GM19099 (cell line): ENCODE data around the gene ADCK1.

ENCODE experiments used
- POLR2A ChIP-seq: IDR thresholded peaks from 3 replicates; pipeline ENCODE4 v1.6.1; 2011; ENCODE audit warnings: low read depth; ENCODE audit not compliant: insufficient read length; ENCODE audit errors: extremely low read depth

ADCK1 gene

GRCh38 chr14:77799863-77800730 is at the start of gene ADCK1:
Gene ADCK1, plus strand, starts transcription at chr14:77800109. Its CDS starts 18,870 bp downstream, at chr14:77818979.
- TF ChIP-seq POLR2A, result peak; percentile 80

GRCh38 chr14:77752266-77752665 is 47.6 kb upstream of the ADCK1 start:
- TF ChIP-seq POLR2A, result no peak

- TF ChIP-seq POLR2A, result no peak
Observed at GRCh38 chr14:77752799-77753516, 47.0 kb upstream of the ADCK1 start.

GRCh38 chr14:77760381-77761204 is 39.3 kb upstream of the ADCK1 start, which contains the start of gene SNW1:
Gene SNW1, minus strand, starts transcription at chr14:77761156. Its CDS starts 29 bp downstream, at chr14:77761127.
- TF ChIP-seq POLR2A, result peak; percentile 81

GRCh38 chr14:77761205-77761931 is 38.5 kb upstream of the ADCK1 start:
- TF ChIP-seq POLR2A, result no peak

- no peak for TF ChIP-seq POLR2A
Observed at GRCh38 chr14:77763316-77763715, 36.6 kb upstream of the ADCK1 start.

- no peak for TF ChIP-seq POLR2A
Observed at GRCh38 chr14:77763978-77764377, 35.9 kb upstream of the ADCK1 start.

GRCh38 chr14:77782202-77782601 is 17.7 kb upstream of the ADCK1 start:
- TF ChIP-seq POLR2A, result no peak

GRCh38 chr14:77786148-77786547 is 13.8 kb upstream of the ADCK1 start:
- TF ChIP-seq POLR2A, result no peak

GRCh38 chr14:77790566-77791224 is 9.2 kb upstream of the ADCK1 start:
- no peak for TF ChIP-seq POLR2A

- no peak for TF ChIP-seq POLR2A
Observed at GRCh38 chr14:77791225-77791600, 8.7 kb upstream of the ADCK1 start.

GRCh38 chr14:77794357-77794756 is 5.6 kb upstream of the ADCK1 start:
- no peak for TF ChIP-seq POLR2A

- TF ChIP-seq POLR2A, result no peak
Observed at GRCh38 chr14:77800814-77801213, 905 bp downstream of the ADCK1 start.

GRCh38 chr14:77804592-77804991 is 4.7 kb downstream of the ADCK1 start:
- TF ChIP-seq POLR2A, result no peak
